Activated T-cell treated with anti-CD3 and anti-CD28 coated beads, Interleukin-2, amount 50 U/mL, for 24 hours (primary cell): ENCODE measurements around the gene TRIM9.

Experiments
- DNase-seq: peaks from one replicate; pipeline ENCODE4 v3.0.0-alpha.2; 2020
- H3K27ac Mint-ChIP-seq: 2 replicates; pipeline ENCODE4 v1.8.0; 2020; ENCODE audit warnings: mild to moderate bottlenecking, mixed read lengths
- H3K27me3 Mint-ChIP-seq: 2 replicates; pipeline ENCODE4 v1.8.0; 2020; ENCODE audit warnings: mixed read lengths
- H3K36me3 Mint-ChIP-seq: 2 replicates; pipeline ENCODE4 v1.8.0; 2020; ENCODE audit warnings: low read depth, mixed read lengths
- H3K4me1 Mint-ChIP-seq: 2 replicates; pipeline ENCODE4 v1.8.0; 2020; ENCODE audit warnings: low read depth, mixed read lengths
- H3K4me3 Mint-ChIP-seq: 2 replicates; pipeline ENCODE4 v1.8.0; 2020; ENCODE audit warnings: mild to moderate bottlenecking, moderate library complexity, mixed read lengths
- H3K9me3 Mint-ChIP-seq: 2 replicates; pipeline ENCODE4 v1.8.0; 2020; ENCODE audit warnings: mixed read lengths

Gene TRIM9

DNA sequence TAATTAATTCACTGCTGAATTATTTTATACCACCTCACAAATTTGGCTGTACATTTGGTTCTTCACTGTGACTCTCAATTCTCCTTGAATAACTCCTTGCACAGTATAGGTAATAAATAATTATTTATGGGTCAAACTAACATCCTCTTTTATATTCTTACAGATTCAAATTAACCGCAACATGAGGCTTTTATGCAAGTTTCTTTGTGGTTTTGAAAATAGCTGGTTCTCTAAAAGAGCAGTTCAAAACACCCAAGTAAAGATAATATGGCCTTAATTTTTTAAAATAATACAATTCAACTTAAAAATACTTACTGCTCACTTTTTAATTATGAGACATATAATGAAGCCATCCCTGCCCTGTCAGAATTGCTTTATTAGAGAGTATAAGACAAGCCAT, 12.9 kb upstream of the TRIM9 start:
- Mint-ChIP-seq H3K4me3 (no peak overlapping the region), H3K9me3 (no peaks in the 10 kb centered on the region), H3K27ac (no peak overlapping the region), H3K27me3 (peaks cover 25% of the 10 kb centered on the region), H3K4me1 (no peaks in the 10 kb centered on the region), H3K36me3 (no peaks in the 10 kb centered on the region)
- DNase-seq, result no peak

GRCh38 chr14:51104467-51104866, 9.6 kb upstream of the TRIM9 start:
- Mint-ChIP-seq H3K36me3 (no peaks in the 10 kb centered on the region), H3K27ac (no peak overlapping the region), H3K4me1 (no peaks in the 10 kb centered on the region), H3K4me3 (no peak overlapping the region), H3K27me3 (peaks cover 23% of the 10 kb centered on the region), H3K9me3 (no peaks in the 10 kb centered on the region)
- no peak for DNase-seq

GRCh38 chr14:51097287-51097686, 2.4 kb upstream of the TRIM9 start:
- H3K27me3 Mint-ChIP-seq, result peaks cover 41% of the 10 kb centered on the region
- H3K4me3 Mint-ChIP-seq, result no peak overlapping the region
- H3K27ac Mint-ChIP-seq, result no peak overlapping the region
- no peaks in the 10 kb centered on the region for H3K9me3 Mint-ChIP-seq
- DNase-seq, result no peak
- peaks cover 26% of the 10 kb centered on the region for H3K4me1 Mint-ChIP-seq
- no peaks in the 10 kb centered on the region for H3K36me3 Mint-ChIP-seq

- peaks cover 26% of the 10 kb centered on the region for H3K4me1 Mint-ChIP-seq
- no peaks in the 10 kb centered on the region for H3K9me3 Mint-ChIP-seq
- DNase-seq, result no peak
- no peak overlapping the region for H3K27ac Mint-ChIP-seq
- H3K36me3 Mint-ChIP-seq, result no peaks in the 10 kb centered on the region
- H3K27me3 Mint-ChIP-seq, result peaks cover 41% of the 10 kb centered on the region
- H3K4me3 Mint-ChIP-seq, result no peak overlapping the region
Observed at GRCh38 chr14:51096870-51097269, 2.0 kb upstream of the TRIM9 start.

GRCh38 chr14:51095854-51096823, 1.2 kb upstream of the TRIM9 start:
- Mint-ChIP-seq H3K4me3 (peak overlapping the region; percentile 82), H3K27ac (peak overlapping the region; percentile 79), H3K9me3 (no peaks in the 10 kb centered on the region), H3K4me1 (peaks cover 26% of the 10 kb centered on the region), H3K36me3 (no peaks in the 10 kb centered on the region), H3K27me3 (peaks cover 41% of the 10 kb centered on the region)
- DNase-seq, result no peak

DNA sequence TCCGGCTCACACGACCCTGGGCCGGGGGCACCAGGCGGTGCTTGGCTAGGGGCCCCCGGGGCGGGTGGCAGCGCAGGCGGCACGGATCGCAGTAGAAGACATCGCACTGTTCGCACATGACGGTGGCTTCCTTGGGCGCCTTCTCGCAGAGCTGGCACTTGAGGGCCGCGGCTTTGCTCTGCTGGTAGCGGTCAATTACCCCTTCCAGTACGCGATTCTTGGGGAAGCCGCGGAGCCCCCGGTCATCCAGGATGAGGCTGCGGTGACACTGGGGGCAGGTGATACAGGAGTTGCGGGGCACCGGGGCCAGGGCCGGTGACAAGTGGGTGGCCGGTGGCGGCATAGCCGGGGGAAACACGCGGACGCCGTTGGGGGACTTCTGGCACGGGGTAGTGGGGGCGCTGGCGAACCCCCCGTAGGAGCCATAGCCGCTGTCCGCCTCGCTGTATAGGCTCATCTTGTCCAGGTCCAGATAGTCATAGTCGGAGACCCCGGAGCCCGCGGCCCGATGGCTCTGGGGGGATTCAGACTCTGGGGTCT, 553 bp downstream of the TRIM9 start:
- peaks cover 35% of the 10 kb centered on the region for H3K27me3 Mint-ChIP-seq
- no peak for DNase-seq
- H3K9me3 Mint-ChIP-seq, result no peaks in the 10 kb centered on the region
- H3K36me3 Mint-ChIP-seq, result no peaks in the 10 kb centered on the region
- peaks cover 26% of the 10 kb centered on the region for H3K4me1 Mint-ChIP-seq
- H3K4me3 Mint-ChIP-seq, result peak overlapping the region; percentile 82
- H3K27ac Mint-ChIP-seq, result peak overlapping the region; percentile 50

GRCh38 chr14:51093371-51094281, 1.3 kb downstream of the TRIM9 start:
- Mint-ChIP-seq H3K9me3 (no peaks in the 10 kb centered on the region), H3K27ac (no peak overlapping the region), H3K27me3 (peaks cover 33% of the 10 kb centered on the region), H3K4me3 (peak overlapping the region; percentile 82), H3K36me3 (no peaks in the 10 kb centered on the region), H3K4me1 (peaks cover 26% of the 10 kb centered on the region)
- DNase-seq, result peak; percentile 72

DNA sequence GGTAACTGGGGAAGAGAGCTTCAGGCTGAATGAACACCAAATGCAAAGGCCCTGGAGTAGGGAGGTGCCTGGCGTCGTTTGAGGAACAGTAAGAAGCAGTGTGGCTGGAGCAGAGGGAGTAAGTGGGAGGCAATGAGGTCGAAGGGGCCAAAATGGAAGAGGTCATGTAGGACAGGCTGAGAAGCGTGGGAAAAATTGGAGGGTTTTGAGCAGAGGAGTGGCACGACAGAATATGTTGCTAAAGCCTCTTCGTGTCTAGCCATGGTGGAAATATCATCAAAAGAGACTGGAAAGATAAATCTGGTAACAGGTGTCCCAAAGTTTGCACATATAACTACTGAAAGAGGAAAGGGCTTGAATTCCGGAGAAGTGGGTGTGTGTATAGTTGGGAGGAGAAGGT, 1.9 kb downstream of the TRIM9 start:
- Mint-ChIP-seq H3K27ac (no peak overlapping the region), H3K4me1 (peaks cover 26% of the 10 kb centered on the region), H3K27me3 (peaks cover 33% of the 10 kb centered on the region), H3K4me3 (no peak overlapping the region), H3K9me3 (no peaks in the 10 kb centered on the region), H3K36me3 (no peaks in the 10 kb centered on the region)
- no peak for DNase-seq

- Mint-ChIP-seq H3K27me3 (peaks cover 17% of the 10 kb centered on the region), H3K27ac (no peak overlapping the region), H3K9me3 (no peaks in the 10 kb centered on the region), H3K36me3 (no peaks in the 10 kb centered on the region), H3K4me1 (peaks cover 12% of the 10 kb centered on the region), H3K4me3 (no peak overlapping the region)
- DNase-seq, result no peak
Observed at GRCh38 chr14:51089278-51089677, 5.6 kb downstream of the TRIM9 start.

- H3K9me3 Mint-ChIP-seq, result no peaks in the 10 kb centered on the region
- DNase-seq, result no peak
- H3K4me1 Mint-ChIP-seq, result no peaks in the 10 kb centered on the region
- H3K36me3 Mint-ChIP-seq, result no peaks in the 10 kb centered on the region
- no peak overlapping the region for H3K4me3 Mint-ChIP-seq
- H3K27me3 Mint-ChIP-seq, result no peaks in the 10 kb centered on the region
- H3K27ac Mint-ChIP-seq, result no peak overlapping the region
Observed at GRCh38 chr14:51087031-51087441, 7.9 kb downstream of the TRIM9 start.

DNA sequence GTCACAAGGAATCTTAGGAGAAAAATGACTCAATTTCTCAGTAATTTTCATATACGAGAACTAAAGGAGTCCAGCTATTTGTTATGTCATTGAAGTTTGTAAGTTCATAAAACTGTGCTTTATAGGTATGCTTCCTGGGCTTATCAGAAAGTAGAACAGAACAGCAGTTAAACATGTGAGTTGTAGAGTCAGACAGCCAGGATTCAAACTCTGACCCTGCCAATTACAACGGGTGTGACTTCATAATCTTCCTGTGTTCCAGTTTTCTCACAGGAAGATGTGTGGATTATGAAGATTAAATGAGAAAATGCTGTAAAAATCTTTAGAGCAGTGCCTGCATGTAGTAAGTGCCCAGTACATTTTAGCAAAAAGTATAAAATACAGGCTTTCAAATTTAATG, 8.9 kb downstream of the TRIM9 start:
- no peaks in the 10 kb centered on the region for H3K36me3 Mint-ChIP-seq
- H3K27me3 Mint-ChIP-seq, result no peaks in the 10 kb centered on the region
- no peaks in the 10 kb centered on the region for H3K4me1 Mint-ChIP-seq
- no peak for DNase-seq
- no peak overlapping the region for H3K4me3 Mint-ChIP-seq
- H3K27ac Mint-ChIP-seq, result no peak overlapping the region
- H3K9me3 Mint-ChIP-seq, result no peaks in the 10 kb centered on the region

DNA sequence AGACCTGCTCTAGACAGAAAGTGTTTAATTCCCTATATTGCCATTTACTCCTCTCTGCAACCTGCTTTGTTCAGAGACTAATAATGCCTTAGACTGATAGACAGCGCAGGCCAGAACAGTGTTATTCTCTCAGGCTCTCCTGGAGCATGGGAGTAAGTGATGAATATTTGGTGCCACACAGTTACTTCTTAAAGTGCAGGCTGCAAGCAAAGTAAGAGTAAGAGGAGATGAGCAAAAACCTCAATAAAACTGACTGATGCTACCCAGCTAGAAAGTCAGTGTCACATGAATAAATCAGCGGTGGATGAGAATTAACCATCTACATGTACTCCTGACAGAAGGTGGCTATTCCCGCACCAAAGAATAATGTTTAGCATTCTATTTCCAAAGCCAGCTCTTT, 9.9 kb downstream of the TRIM9 start:
- DNase-seq, result no peak
- Mint-ChIP-seq H3K27ac (no peak overlapping the region), H3K27me3 (no peaks in the 10 kb centered on the region), H3K4me1 (no peaks in the 10 kb centered on the region), H3K9me3 (no peaks in the 10 kb centered on the region), H3K4me3 (no peak overlapping the region), H3K36me3 (no peaks in the 10 kb centered on the region)

- no peaks in the 10 kb centered on the region for H3K4me1 Mint-ChIP-seq
- no peak overlapping the region for H3K27ac Mint-ChIP-seq
- no peak overlapping the region for H3K4me3 Mint-ChIP-seq
- no peaks in the 10 kb centered on the region for H3K27me3 Mint-ChIP-seq
- no peak for DNase-seq
- H3K9me3 Mint-ChIP-seq, result no peaks in the 10 kb centered on the region
- H3K36me3 Mint-ChIP-seq, result no peaks in the 10 kb centered on the region
Observed at GRCh38 chr14:51084507-51084906, 10.4 kb downstream of the TRIM9 start.

DNA sequence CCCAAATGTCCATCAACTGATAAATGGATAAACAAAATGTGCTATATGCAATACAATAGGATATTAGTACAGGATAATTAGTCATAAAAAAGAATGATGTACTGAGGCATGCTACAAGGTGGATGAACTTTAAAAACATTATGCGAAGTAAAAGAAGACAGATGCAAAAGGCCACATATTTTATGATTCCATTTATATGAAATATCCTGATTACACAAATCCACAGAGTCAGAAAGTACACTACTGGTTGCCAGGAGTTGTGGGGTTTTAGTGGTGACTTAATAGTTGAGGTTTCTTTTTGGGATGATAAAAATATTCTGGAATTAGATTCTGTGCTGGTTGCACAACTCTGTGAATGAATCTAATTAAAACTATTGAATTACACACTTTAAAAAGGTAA, 12.6 kb downstream of the TRIM9 start:
- no peaks in the 10 kb centered on the region for H3K4me1 Mint-ChIP-seq
- H3K27ac Mint-ChIP-seq, result no peak overlapping the region
- H3K36me3 Mint-ChIP-seq, result no peaks in the 10 kb centered on the region
- peaks cover 6% of the 10 kb centered on the region for H3K27me3 Mint-ChIP-seq
- H3K4me3 Mint-ChIP-seq, result no peak overlapping the region
- DNase-seq, result no peak
- H3K9me3 Mint-ChIP-seq, result no peaks in the 10 kb centered on the region
